ENCODE results near the gene PYY.

The PYY gene

DNA sequence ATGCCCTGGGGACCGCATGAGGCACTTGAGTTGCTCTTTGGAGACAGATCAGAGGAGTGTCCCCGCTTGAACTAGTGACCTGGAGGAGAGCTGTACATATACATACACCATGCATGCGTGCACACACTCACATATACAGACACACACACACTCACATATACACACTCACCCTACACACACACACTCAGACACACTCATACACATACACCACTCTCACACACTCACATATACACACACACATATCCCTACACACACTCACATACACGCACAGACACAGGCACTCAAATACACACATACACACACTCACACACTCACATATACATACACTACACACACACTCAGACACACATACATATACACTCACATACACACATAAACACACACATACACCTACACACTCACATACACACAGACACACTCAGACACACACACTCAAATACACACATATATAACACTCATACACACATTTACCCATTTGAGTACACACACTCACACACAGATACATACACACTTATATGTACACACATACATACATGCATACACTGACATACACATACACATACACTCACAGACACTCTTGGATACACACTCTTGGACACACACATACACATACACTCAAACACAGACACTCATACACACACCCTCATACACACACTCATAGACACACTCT lies 41.0 kb downstream of the PYY start:
- DNase-seq = no peak

DNA sequence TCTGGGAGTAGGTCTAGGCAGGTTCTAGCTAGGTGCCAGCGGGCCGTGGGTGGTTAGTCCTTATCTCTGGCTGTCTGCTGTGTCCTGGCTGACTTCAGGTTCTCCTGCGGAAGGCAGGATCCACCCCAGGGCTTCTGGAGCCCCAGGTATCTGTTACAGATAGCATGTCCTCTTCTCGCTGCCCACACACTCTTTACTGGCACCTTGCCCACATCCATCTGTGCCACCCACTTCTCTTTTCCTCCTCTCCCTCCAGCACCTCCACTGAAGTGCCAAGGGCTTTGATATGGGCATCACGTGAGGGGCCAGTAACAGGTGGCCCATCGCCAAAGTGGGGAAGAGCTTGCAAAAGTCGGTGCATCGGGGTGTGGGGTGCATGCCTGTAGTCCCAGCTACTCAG lies 41.8 kb downstream of the PYY start:
- DNase-seq = no peak

DNA sequence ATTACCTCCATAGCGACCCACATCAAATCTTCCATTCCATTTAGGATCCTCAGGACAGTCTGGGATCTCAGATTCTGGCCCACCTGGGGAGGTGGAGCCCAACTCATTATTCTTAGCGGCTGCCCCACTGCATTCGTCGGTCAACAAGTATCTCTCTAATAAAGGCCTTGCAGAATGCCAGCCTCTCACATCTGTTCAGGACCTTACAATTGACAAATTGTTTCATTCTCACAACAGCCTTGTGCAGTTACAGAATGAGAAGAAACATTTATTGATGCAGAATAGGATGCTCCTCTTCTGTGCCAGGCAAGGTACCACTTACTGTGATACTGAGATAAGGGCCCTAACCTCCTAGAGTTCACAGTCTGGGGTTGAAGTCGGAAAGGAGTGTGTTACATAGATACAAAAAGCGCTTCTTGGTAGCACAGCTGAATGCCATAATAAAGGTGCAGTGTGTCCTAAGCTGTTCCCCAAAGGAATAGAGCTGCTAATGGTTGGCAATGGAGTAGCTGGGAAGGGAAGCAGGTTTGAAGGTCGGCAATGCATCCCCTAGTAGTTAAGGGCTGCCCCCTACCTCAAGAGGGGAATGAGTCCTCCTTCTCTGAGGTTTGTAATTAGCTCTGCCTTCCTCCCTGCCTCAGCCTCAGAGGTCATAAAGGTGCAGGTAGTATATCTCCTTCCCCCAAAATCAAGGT lies 44.1 kb downstream of the PYY start:
- DNase-seq = no peak

DNA sequence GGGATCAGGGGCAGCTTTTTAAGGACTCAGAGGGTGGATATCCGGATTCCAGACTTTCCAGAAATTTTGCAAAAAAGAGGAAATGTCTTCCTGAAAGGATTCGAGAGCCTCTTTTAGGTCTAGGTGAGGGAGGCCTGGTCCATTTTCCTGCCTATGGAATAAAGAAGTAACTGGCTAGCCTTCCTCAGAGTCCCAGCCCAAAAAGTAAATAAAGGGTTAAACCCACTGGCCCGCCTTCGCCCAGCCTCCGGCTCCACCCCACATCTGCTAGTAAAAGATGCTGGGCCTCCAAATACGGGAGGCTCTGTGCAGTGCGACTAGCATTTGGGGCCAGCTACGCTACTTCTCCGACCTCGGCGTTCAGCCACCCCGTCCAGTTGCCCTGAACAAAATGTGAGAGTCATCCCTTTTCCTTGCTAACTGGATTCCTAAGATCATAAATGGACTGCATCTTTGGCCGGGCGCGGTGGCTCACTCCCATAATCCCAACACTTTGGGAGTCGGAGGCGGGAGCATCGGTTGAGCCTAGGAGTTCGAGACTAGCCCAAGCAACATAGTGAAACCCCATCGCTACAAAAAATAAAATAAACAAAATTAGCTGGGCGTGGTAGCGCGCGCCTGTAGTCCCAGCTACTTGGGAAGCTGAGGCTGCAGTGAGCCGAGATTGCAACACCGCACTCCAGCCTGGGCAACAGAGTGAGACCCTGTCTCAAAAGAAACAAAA lies 45.6 kb downstream of the PYY start:
- no peak for DNase-seq

DNA sequence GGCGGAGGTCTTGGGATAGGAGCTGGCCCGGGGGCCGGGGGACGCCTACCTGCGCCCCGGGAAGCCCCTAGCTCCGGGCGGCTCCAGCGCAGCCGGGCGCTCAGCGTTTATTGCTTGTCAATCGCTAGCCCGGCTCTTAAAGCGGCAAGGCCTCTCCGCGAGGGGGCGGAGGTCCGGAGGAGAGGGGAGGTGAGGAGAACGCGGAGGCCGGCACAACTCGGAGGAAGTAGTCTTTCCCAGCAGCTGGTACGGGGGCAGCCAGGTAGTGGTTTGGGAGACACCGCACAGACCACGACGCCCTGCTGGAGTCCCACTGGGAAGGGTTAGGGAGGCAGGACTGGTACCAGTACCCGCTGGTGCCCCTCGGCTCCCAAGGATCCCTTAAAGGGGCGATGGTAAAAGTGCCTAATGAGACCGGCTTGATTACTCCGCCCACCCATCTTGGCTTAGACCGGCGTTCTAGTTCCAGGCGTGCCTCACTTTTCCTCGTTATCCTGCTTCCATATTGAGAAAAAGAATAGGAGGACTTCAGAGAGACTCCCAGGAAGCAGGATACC lies 46.2 kb downstream of the PYY start, which contains the start of gene MPP2:
MPP2 (minus strand) TSS at position 112 of the 557 bp plus-strand sequence. CDS start 3,076 bp downstream, outside the sequence.
- DNase-seq = no peak

DNA sequence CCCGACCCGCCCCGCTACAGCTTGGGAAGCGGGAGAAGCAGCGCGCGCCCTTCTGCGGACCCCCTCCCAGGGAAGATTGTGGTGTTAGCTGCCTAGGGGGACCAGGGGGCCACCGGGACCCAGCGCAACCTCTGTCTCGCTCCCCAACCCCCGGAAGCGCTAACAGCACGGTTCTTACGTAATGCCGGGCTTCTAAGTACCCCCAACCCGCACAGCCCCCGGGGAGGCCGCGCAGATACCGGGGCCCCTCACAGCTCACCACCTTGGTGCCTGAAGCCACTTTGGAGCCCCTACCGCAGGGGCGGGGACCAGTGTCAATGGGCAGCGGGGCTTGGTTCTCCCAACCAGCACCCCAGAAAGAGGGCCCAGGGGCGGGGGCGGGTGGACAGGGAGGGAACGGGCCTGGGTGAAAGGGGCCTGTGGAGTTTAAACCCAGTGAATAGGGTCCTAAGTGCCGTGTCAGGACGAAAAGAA lies 46.8 kb downstream of the PYY start:
- no peak for DNase-seq

DNA sequence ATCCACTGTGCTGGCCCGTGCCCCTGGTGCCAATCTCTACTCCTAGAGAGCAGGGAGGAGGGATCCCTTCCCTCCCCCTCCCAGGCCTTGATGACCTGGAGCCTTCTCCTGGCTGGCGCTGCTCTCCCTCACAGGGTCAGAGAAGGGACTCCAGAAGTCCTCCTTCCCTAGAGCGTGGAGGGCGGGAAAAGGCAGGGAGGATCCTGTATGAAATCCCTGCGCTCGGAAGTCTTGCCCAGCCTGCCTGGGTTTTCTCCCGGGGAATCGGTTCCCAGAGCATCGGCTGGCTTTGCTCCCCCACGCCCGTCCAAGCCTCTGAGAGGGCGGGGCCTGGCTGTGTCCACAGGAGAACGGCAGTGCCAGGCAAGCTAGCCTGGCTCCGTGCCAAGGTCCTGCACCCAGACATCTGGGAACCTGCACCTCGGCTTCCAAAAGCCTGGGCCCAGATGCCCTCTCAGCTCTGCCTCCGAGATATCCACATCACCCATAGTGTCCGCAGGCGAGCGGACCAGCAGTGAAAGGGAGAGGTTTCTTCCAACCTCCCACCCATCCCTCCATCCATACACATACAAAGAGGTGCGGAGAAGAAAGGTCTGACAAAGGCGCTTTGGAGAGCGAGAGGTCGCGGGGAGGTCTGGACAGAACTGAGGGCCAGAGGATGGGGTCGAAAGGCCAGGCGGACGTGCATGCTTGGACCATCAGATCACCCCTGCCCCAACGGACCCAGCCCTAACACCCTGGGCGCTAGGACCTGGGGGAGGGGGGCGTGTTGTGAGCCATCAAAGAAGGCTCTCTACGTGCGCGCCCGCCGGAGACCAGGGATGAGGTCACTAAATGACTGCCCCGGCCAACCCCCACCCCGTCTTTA lies 47.5 kb downstream of the PYY start:
- no peak for DNase-seq

DNA sequence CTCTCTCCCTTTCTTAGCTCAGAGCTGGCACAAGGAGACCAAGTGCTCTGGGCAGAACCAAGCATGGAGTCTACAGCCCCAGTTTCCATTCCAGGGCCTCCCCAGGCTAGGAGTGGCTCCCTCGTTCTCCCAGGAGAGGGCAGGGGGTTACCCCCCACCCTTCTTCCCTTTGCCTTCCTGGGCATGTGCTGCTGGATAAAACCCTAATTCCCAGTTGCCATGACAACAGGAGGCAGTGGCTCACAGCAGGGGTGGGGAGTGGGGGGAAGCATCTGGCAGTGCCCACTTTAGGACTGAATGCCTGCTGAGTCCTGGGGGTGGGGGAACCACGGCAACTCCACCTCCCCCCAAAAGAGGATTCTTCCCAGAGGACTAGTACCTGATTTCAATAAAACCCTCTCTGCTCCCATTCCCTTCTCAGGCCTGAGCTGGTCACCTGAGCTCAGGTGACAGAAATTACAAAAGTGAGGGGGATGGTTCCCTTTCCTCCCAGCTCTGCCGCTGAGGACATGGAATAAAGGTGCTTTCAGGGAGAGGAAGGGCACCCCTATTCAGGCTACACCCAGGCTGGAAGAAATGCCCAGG lies 48.2 kb downstream of the PYY start:
- no peak for DNase-seq

All from cortex of kidney (tissue), 1 donor.